Activated CD4-positive, alpha-beta T cell treated with anti-CD3 and anti-CD28 coated beads, Interleukin-2, amount 50 U/mL, for 4 hours (primary cell): ENCODE data around the gene ZPLD1.

Experiments used
- DNase-seq, 2 experiments: peaks; one replicate each; pipeline ENCODE4 v3.0.0-alpha.2; 2020

Gene ZPLD1

DNA sequence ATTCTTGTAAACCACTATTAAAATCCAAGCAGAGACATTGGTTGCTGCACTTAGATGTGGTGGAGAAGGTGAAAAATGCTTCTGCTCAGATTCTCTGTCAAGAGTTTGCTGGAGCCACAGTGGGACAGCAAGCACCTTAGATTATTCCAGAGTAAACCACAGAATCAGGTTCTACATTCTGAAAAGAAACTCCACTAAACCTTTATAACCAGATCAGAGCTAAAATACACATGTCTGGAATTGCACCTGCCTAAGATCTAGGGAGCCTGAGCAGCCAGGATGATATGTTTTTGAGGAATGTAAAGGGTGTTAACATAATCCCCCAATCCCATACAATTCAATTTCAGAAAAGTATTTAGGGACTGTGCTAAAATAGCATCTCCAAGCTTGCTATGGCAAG lies at the start of gene ZPLD1:
Gene ZPLD1 (plus strand): TSS at position 301 of the 400 bp plus-strand sequence. CDS start 3,473 bp downstream, outside the sequence.
- DNase-seq, result no peak

DNA sequence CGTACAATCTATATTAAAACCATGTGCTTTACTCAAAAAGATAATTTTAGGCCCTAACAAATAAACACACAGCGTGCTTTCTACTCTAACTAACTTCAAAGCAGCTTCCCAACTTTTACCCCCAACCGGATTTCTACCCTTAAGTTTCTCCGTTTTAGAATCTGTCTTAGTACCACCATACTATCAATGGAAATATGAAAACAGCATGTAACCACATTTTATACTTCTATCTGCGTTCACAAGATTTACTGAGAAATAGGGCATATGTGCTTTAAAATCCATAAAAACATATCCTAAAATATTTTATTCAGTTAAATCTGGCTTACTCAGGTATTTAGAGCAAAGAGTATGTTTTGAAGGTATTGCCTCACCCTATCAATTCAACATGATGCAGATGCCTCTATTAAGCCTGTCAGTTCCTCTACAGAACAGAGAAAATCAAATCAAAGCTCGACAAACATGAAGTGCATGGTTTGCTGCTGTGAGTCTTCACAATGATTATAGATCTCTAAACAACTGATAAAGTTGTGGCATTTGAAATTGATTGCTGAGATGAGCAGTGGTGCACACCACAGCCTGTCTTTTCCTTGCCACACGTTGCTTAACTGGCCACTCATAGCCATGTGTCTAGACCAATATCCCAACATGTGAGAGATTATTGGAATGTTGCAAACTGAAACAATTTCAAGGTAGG lies 44.5 kb upstream of the ZPLD1 start:
- DNase-seq, result no peak

DNA sequence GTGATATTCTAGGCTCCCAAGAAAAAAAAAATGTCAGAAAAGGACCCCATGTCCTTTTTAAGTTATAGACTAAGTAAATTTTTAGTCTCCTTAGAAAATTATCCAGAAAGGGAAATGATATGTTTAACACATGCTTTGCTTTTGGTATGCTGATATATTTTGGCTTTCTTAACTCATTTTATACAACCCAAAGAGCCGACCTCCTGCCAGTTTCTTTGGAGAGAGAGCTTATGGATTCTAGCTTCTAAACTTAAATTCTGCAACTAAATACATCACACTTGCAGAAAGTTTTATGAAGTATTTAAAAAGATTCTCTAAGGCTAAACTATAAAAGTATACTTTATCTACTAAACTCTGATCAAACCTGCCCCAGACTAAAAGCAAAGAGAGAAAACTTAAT lies 43.9 kb upstream of the ZPLD1 start:
- DNase-seq, result no peak

DNA sequence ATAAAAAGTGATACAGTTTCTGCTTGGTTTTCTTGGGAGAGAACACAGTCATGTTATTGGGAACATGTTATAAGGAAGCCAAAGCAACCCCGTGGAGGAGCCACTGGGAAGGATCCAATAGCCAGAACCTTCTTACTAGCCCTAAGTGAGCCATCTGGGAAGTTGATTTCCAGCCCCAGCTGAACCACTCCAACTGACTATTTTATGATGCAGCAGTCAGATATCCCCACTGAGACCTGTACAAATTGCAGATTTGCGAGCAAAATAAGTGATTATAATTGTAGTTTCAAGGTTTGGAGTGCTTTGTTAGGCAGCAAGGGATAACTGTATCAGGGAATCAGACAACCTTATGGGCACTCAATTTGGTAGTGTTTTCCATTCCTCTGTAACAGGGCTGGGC lies 43.3 kb upstream of the ZPLD1 start:
- DNase-seq, result no peak

DNA sequence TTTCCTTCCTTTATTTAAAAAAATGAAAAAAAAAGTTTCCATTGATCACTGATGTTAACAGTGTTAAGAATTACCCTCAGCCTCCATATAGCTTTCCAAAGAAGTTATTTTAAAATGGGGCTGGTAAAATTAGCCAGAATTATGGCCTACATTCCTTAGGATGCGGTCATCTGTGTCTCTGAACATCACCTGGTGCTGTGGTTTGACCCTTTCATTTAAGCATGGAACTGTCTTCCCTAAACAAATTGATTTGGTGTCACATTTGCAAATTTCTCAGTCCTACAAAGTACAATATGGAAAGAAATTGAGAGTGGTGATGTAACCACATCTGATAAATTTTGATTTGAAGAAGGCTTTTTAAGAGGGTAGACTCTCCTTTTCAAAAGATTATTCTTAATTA lies 40.3 kb upstream of the ZPLD1 start:
- no peak for DNase-seq

DNA sequence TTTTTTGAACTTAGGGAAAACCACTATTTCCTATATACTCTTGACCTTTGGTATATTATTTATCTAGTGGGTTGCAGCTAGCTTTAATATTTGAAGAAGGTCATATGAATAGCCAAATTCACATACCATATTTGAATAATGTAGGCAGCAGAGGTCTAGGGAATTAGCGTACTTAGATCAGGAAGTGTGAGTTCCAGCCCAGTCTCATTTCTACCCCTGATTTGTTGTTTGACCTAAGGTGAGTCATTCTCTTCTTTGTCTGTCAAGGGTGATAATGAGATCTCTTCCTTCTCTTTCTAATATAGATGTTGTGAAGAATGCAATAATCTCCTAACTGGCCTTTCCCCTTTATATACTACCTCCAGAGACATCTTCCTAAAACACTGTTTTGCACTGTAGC lies 36.6 kb upstream of the ZPLD1 start:
- DNase-seq, result no peak

DNA sequence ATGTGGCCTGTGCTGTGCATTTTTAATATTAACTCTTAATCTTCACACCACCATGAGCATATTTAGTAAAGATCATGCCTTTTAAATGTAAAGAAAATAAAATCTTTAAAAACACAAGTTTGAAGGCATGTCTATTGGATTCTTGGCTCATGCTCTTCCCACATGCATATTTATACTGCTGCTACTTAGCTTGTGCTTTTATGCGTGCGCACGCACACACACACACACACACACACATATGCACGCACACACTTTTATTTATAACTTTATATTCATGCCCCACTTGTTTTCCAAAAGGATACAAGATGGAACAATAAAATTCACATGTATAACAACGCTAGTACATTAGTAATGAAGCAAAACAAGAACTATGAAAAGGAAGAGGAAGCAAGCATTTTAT lies 36.1 kb upstream of the ZPLD1 start:
- no peak for DNase-seq

DNA sequence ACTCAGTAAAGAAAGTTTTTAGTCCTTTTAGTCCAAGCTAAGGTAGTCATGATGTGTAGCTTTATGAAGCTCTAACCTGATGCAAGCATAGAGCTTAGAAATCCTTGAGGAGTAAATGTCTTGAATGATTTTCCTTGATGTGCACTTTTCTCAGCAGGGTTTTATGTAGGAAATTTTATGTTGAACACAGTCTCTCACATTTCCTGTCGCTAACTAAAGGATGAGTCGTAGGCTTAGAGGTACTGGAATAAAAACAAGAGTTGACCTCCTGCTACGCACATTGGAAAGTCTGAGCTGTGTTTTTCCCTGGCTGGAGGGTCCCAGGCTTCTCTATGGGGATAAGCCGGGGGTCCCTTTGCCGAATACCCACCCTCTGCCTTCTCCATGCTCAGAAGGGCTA lies 34.7 kb upstream of the ZPLD1 start:
- no peak for DNase-seq

DNA sequence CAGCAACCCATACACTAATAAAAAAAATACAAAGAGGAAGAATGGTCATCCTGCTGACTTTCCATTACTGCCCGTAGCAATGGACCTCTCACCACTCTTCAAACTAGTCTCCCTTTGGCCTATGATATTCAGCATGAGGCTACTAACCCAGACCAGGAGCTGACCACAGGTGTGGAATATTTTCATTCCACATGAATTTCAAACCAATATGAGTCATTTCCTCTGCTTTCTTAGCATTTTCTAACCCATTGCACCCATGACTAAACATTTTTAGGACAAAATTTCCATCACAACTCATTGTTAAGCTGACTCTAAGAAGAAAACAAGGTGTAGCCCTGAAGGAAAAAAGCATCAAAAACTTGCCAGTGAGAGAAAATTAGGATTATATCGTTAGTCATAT lies 34.0 kb upstream of the ZPLD1 start:
- DNase-seq, result no peak

DNA sequence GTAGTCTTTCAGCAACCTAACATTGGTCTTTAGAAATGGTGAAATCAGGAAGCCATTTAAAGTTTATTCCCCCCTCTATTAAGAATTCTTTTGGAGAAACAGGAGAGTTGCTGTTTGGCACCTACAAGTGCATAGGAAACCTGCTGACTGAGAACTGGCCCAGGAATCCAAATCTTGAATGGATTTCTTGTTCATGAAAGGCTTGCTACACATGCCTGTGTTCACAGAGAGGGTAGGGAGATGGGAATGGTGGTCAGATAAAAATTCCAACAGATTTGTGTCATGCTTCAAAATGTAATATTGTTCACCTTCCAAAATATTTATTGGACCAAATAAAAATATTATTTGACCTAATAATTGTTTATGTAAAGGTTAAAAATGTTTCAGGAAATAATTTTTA lies 24.2 kb upstream of the ZPLD1 start:
- DNase-seq, result no peak

DNA sequence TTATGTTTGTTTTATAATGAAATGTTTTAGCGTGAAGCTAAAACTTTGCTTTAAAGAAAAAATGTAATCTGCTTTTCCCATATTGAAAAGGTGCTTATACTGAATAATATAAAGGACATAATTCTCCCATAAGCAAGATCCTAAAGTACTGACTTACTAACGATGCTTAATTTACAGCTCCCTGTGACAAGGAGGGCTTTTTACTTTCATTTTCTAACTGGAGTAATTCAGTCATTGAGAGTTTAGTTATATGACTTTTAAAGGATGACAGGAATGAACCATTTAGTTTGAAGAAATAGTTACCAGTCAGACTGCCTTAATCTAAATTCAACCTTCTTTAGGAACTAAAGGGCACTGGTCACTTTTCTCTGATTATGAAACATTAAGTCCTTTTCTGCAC lies 19.3 kb upstream of the ZPLD1 start:
- no peak for DNase-seq

DNA sequence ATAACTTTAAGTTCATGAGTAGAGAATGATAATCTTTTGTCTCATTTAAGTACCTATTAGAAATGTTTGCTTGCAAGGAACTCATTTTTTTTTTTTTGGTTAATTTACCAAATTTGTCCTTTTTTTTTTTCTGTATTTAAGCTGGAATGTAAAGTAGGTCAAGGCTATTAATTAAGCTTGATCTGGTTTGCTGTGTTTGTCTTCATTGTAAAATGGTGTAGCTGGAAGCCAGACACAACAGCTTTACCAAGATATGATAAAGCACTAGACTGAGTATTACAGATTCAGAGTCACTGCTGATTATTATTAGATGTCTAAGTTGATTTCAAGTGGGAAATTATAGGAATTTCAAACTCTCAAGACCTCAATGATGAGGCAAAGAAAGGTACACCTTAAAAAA lies 15.0 kb upstream of the ZPLD1 start:
- DNase-seq, result no peak

DNA sequence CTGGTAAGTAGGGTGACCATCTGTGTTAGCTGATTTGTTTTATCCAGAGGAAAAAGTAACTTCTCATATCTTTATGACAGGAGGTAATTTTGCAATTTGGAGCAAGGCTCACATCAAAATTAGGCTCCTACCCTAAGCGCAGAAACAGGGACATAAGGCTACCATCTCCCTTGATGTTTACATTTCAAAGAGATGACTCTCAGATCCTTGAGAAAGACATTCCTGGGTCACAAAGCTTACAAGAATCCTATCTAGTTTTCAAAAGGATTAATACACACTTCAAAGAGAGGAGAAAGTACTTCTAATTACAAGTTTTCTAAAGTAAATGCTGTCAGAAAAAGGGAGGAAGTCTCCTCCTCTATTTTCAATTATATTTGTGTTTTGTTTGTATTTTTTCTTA lies 7.0 kb downstream of the ZPLD1 start:
- DNase-seq, result no peak

DNA sequence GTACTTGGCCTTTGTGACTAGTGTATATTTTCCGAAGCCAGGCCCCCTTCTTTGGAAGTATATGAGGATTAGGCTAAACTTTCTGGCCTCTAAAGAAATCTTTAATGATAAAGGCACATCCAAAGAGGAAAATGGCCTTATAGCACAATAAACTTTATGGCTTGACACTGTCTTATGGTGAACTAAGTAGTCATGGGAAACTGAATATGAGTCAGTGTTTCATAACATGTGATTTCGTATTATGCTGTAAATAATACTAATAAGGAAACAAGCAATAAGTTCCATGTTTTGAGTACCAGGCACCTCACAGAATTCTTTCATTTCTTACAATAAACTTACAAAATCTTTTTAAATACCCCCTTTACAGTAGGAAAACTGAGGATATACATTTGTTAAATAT lies 8.2 kb downstream of the ZPLD1 start:
- no peak for DNase-seq

DNA sequence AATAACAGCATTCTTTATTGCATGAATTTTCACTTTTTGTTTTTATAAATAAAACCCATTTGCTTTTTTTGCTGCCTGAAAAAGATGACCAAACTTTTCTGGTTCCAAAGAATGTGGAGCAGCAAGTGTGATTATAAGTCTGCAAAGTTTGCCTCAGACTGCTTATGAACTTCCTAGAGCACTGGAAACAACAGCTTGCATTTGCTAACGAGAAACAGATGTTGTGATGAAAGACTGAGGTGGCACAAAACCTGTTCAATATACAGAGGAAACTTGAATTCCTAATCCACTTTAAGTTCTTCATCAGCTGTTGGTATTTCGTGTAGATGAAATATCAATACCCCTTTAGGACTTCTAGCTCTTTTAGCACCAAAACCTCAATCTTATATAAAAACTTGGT lies 9.3 kb downstream of the ZPLD1 start:
- no peak for DNase-seq

DNA sequence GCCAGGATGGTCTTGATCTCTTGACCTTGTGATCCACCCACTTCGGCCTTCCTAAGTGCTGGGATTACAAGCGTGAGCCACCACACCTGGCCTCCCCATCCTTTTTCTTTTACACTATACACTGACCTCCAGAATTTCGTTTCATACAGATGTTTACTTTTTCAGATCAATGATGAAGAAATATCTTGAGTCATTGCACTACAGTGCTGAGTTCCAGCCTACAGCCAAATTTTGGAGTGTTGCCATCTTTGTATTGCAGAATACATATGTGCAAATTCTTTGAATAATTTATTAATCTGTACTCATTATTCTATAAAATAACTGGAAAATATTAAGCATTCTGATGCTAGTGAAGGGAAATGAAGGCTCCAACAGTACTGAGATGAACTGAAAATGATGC lies 12.5 kb downstream of the ZPLD1 start:
- no peak for DNase-seq

DNA sequence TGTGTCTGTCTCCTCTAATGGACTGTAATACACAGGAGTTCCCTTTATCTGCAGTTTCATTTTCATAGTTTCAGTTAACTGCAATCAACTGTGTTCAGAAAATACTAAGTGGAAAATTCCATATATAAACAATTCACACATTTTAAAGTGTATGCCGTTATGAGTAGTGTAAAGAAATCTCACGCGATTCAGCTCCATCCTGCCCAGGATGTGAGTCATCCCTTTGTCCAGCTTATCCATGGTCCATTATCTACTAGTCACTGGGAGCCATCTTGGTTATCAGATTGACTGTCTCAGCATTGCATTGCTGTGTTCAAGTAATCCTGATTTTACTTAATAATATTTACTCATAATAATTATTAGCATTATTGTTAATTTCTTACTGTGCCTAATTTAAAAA lies 14.5 kb downstream of the ZPLD1 start:
- DNase-seq, result no peak

DNA sequence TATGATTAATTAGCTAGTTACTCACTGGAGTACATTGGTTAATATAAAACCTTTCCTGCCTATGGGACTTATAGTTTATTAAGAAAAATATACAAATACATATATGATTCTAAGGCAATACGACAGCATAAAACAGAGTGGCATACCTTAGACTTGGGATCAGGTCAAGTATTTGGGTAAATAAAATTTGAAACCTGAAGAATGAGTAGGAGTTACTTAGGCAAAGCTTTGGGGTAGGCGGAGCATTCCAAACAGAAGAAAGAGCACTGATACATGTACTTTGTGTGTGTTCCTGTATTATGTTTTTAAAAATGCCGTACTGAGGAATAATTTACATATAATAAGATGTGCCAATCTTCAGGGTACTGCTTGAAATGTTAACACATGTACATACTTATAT lies 15.1 kb downstream of the ZPLD1 start:
- no peak for DNase-seq

DNA sequence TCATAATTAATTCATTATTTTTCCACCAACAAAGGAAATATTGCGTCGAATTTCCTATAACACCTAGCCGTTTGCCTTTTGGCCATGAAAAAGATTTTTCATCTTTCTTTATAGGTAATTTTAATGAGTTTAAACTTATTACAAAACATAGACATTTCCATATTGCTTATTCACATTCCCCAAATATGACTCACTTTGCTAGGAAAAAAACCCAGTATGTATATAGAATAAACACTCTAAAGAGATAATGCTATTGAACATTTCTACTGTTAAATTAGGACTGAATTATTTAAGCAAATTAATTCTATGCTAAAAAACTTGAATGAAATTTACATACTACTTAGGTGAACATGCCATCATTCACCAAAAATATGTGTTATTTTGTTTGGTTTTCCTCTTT lies 16.2 kb downstream of the ZPLD1 start:
- DNase-seq, result no peak

DNA sequence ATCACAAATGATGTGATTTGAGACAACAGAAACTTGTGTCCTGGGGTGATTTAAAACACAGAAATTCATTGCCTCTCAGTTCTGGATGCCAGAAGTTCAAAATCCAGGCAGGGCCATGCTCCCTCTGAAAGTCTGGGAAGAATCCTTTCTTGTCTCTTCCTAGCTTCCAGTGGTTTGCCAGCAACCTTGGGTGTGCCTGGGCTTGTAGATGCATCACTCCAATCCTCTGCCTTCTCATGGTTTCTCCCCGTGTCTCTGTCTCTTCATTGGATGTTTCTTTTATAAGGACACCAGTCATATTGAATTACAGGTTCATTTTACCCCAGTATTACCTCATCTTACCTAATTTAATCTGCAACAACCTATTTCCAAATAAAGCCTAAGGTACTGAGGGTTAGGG lies 16.7 kb downstream of the ZPLD1 start:
- no peak for DNase-seq

DNA sequence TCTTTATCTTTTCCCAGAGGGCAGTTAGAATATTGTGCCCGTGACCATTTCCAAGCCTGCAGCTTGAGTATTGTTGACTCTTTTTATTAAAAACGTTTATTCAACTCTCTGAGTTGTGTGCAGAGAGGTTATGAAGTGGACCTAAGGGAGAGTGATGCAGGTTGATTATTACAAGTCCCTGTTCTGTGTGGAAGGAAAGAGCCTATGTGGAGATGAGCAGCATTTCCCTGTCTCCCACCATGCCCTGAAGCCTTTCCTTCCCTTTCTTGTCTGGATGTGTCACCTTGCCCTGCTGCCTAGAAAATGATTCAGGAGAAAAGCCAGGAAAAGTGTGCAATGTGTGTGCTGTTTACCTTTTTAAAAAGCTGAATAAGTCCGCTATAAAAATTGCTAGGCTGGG lies 19.4 kb downstream of the ZPLD1 start:
- no peak for DNase-seq

DNA sequence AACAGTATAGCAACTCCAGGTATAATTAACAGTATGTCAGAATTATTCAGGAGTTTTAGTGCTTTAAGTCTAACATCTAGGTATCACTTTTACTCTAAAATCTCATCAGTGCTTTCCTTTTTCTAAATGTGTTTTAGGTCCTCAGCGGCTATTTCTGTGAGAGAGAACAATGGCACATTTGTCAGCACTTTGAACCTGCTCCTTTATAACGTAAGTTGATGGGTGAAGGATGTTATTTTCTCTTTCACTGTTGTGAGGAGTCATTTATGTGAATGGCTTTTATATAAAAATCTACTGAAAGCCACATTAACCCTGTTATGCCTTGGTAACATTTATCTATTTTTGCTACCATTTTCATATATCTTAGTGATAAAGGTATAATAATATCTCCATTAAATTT lies 22.8 kb downstream of the ZPLD1 start:
- DNase-seq, result no peak

DNA sequence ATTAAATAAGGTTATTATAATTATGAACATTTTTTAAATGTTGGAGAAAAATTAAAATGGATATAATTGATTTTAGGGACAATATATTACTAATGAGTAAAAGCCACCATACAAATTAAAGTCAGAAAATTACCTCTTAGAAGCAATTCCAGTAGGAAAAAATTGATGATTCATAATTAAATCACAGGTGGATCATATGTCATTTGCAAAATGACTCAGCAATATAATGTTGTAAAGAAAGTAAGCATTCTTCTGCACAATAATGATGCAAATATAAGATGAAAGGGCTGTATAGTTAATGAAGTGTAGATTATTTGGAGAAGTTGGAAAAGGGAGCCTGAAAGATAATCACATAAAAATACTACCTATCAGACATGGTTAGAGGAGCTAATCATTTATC lies 25.8 kb downstream of the ZPLD1 start:
- DNase-seq, result no peak

DNA sequence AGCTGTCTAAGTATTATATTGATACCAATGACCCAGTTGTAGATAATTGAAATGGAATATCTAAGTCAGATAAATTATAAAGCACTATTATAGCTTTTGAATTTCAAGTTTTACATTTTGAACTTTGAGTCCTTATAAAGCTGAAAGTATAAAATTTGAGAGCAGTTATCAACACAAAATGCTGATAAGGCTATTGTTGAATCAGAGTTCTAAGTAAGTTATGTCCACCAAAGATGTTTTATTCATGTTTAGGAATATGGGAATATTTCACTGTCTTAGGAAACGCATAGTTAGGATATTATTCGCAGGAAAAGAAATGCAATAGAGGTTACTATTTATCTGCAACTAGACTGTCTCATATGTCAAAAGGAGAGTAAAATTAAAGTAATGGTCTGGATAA lies 29.4 kb downstream of the ZPLD1 start:
- DNase-seq, result no peak

DNA sequence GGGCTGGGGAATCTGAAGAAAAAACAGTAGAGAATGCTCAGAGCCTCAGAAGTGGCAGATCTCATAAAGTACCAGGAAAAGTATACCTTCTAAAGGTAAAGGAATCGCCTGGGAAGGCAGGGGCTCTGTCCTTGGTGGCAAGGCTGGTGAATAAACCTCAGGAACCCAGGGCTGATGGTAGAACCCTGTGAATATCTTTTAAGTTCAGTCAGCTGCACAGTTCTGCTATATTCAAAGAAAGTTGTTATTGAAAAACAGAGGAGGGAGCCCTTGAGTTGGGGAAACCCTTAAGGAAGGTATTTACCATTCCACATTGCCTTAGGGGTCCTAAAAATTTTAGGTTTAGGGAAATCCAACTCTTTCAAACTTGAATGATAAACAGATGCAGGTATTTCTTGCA lies 31.2 kb downstream of the ZPLD1 start:
- DNase-seq, result no peak

DNA sequence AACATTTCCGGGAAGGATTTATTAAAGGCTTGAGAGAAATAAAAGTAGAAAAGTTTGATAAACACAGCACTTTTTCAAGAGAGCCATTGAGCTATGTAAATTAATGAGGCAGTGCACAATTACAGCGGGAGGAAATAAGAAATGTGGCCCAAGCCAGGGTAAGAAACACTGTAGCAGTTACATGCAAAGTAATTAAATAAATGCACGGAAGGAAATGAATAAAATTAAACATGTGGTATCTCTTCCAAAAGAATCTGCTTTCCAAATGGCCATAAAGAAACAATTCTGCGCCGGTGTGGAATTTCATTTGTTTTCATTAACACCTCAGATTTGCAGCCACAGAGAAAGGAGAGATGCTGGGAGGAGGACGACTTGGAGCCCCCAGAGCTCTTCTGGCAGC lies 35.3 kb downstream of the ZPLD1 start:
- DNase-seq, result no peak
